GM10847 (cell line): ENCODE data around the gene LYPD4.

Experiments used
- POLR2A ChIP-seq: IDR thresholded peaks from 2 replicates; pipeline ENCODE4 v1.6.1; 2011; ENCODE audit not compliant: insufficient read length; ENCODE audit errors: extremely low read depth

LYPD4 gene

DNA sequence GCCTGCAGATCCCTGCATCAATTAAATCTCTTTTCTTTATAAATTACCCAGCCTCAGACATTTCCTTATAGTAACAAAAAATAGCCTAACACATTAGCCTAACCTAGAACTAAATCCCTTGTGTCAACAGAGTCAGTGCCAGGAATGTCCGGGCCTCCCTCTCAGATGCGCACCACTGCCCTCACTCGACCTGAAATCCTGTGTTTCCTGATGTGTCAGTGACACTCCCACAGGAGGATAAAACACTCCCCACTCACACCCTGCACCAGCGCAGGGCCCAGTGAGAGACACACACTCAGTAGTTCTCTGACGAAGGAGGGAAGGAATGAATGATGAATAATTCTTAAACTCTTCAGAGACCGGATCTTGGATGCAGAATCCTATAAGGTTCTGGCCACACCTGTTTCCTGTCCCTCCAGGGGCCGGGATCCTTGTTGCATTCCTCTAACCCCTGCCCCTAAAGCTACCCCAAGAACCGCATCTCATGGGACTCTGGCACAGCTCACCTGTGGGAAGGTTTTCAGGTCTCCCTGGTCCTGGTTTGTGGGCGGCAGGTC lies 45.0 kb downstream of the LYPD4 start:
- TF ChIP-seq POLR2A: no peak

GRCh38 chr19:41796901-41797300 lies 47.6 kb downstream of the LYPD4 start:
- no peak for TF ChIP-seq POLR2A

DNA sequence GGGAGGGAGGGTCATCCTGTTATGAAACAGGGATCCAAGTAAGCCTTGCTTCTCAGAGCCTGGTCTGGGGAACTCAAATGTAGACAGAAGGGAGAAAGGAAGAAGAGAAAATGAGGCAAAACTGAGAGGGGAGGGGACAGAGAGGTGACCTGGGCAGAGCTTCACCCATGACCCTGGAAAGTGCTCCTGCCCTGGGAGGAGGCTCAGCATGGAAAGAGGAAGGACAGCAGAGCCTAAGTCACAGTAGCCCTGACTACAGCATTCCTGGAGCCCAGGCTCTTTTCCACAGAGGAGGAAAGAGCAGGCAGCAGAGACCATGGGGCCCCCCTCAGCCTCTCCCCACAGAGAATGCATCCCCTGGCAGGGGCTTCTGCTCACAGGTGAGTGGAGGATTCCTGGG lies 48.1 kb downstream of the LYPD4 start, which contains the start of gene CEACAM3:
TSS of gene CEACAM3 (plus strand) at position 226 of the 400 bp plus-strand sequence. CDS start at position 317, 91 bp downstream.
- no peak for TF ChIP-seq POLR2A

DNA sequence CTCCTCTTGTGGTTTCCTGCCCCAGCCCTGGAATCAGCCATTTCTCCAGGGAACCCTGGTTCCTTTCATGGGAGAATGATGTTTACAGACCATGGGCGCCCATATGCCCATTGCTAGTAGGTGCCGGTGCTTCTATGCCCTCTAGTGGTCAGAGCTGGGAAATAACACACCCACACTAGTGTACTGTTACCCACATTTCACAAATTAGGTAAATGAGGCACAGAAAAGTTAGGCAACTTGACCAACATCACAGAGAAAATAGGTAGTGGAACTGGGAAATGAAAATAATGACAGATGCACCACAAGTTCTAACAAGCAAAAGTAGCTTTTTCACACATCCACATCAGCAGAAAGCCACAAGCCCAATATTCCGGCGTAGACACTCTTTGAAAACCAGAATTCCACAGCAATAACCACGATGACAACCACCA lies 49.4 kb downstream of the LYPD4 start:
- TF ChIP-seq POLR2A: no peak

DNA sequence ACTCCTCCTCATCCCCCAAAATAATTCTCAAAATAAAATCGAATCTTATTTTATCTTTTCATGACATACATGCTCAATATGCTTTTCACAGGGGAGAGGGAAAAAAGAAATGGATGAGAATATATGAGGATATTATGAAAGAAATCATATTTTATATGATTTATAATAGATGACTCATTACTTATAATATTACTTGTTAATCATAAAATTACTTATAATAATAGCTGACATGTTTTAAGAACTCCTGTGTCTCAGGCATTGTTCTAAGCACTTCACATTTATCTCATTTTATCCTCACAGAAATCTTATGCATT lies 51.1 kb downstream of the LYPD4 start:
- TF ChIP-seq POLR2A: no peak

DNA sequence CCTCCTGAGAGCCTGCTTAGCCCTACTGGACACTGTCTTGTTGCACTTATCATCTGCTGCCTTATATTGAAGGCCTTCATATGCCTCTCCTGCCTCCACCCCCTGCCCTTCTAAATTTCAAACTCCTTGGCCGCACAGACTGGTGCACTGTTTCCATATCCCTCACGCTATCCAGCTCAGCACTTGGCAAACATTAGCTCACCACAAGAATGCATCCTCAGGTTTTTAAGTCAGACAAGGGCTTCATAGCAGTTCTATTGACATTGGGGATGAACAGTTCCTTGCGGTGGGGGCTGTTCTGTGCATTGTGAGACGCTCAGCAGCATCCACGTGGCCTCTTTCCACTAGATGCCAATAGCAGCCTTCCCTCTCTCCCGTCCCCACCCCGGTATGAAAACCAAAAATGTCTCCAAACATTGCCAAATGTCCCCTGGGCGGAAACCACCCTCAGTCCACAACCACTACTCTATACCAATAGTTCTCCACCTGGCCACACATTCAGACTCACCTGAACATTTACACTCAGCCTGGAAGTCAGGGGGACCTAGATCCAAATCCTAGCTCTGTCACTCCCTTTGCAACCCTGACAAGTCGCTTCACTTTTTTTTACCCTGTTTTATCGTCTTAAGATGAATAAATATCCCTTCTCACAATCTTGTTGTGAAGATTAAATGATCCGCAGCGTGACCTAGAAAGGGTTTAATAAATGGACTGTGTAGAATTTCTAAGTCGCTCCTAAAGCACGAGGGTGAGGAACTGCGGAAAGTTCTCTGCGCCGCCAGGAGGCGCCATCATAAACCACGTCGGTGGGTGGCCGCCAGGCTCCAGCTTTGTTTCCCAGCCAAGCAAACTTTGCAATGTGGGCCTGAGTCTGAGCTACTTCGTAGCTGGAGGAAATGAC lies 51.7 kb downstream of the LYPD4 start:
- no peak for TF ChIP-seq POLR2A
